SK-N-SH (cell line): ENCODE results near the gene EPHB2. TPM values are rescaled to one million over a fixed set of nuclear protein-coding genes. Genes with fewer than 3 reads are reported as not detected.

Experiments
- CTCF ChIA-PET: fragments of 300-600, 350-600 bp; formaldehyde crosslinking; extraction: SDS; loops from one replicate; lab custom pipeline; 2021; lab: Yijun Ruan, JAX
- POLR2A ChIA-PET: fragments of 350-600 bp; sonication (Branson Sonifier 250); formaldehyde crosslinking; extraction: SDS; loops from one replicate; lab custom pipeline; 2020; ENCODE audit warnings: antibody characterized with exemption, inconsistent platforms; lab: Yijun Ruan, JAX
- DNase-seq: peaks from one replicate; pipeline ENCODE4 v3.0.0; 2012
- H2AFZ ChIP-seq: fragments of 200-600 bp; sonication (generic); 2 replicates; pipeline ENCODE4 v1.8.1; 2016; ENCODE audit warnings: antibody characterized with exemption, mild to moderate bottlenecking, low read depth
- H3F3A ChIP-seq: fragments of 200-600 bp; sonication (generic); replicated peaks from 2 replicates; pipeline ENCODE3; 2016; ENCODE audit warnings: antibody characterized with exemption, mild to moderate bottlenecking; ENCODE audit not compliant: insufficient read depth
- H3K27ac ChIP-seq, 2 experiments: fragments of 200-500 bp in 1 of 2; fragments of 200-600 bp in 1 of 2; sonication (Bioruptor generic) in 1 of 2; sonication (generic), shearing (Covaris generic) in 1 of 2; 2 replicates each; pipeline versions ENCODE4 v1.5.1 to v1.6.1; 2014 to 2016; ENCODE audit warnings: low read depth in 2 of 2, inconsistent platforms in 1 of 2, low read length in 1 of 2, mild to moderate bottlenecking in 1 of 2, mixed read lengths in 1 of 2
- H3K27me3 ChIP-seq: fragments of 200-600 bp; sonication (generic), shearing (Covaris generic); 2 replicates; pipeline ENCODE4 v1.6.1; 2016; ENCODE audit warnings: mixed run types; ENCODE audit not compliant: insufficient read depth
- H3K36me3 ChIP-seq, 2 experiments: fragments of 200-500 bp in 1 of 2; fragments of 200-600 bp in 1 of 2; sonication (Bioruptor generic) in 1 of 2; sonication (generic) in 1 of 2; replicated peaks in 1 of 2; 2 replicates each; pipeline versions ENCODE3 to v1.5.1; 2014 to 2016; ENCODE audit warnings: low read length in 1 of 2, mild to moderate bottlenecking in 1 of 2; ENCODE audit not compliant: insufficient read depth in 2 of 2, control insufficient read depth in 1 of 2
- H3K4me1 ChIP-seq, 2 experiments: fragments of 200-500 bp in 1 of 2; fragments of 200-600 bp in 1 of 2; sonication (Bioruptor generic) in 1 of 2; sonication (generic), shearing (Covaris generic) in 1 of 2; 2 replicates each; pipeline versions ENCODE4 v1.5.1 to v1.6.1; 2014 to 2016; ENCODE audit warnings: low read depth in 1 of 2, low read length in 1 of 2, mixed run types in 1 of 2; ENCODE audit not compliant: insufficient read depth in 2 of 2, control insufficient read depth in 1 of 2
- H3K4me2 ChIP-seq: fragments of 200-600 bp; sonication (generic), shearing (Covaris generic); 2 replicates; pipeline ENCODE4 v1.6.1; 2017; ENCODE audit warnings: mixed run types
- H3K4me3 ChIP-seq, 2 experiments: fragments of 200-500 bp in 1 of 2; fragments of 200-600 bp in 1 of 2; sonication (Bioruptor generic) in 1 of 2; sonication (generic), shearing (Covaris generic) in 1 of 2; 2 replicates each; pipeline versions ENCODE4 v1.5.1 to v1.8.1; 2014 to 2016; ENCODE audit warnings: low read depth in 2 of 2, inconsistent platforms in 1 of 2, low read length in 1 of 2, mild to moderate bottlenecking in 1 of 2, mixed read lengths in 1 of 2, moderate library complexity in 1 of 2
- H3K79me2 ChIP-seq: fragments of 200-600 bp; sonication (generic); 2 replicates; pipeline ENCODE4 v1.8.1; 2017; ENCODE audit warnings: mild to moderate bottlenecking; ENCODE audit not compliant: insufficient read depth
- H3K9ac ChIP-seq: fragments of 200-600 bp; sonication (generic); 2 replicates; pipeline ENCODE4 v1.6.1; 2017; ENCODE audit warnings: mixed run types
- H3K9me2 ChIP-seq: fragments of 200-600 bp; sonication (generic); 2 replicates; pipeline ENCODE4 v1.6.1; 2017; ENCODE audit warnings: mixed run types
- H3K9me3 ChIP-seq: fragments of 200-600 bp; sonication (generic); 2 replicates; pipeline ENCODE4 v1.6.1; 2017; ENCODE audit warnings: mixed run types, mild to moderate bottlenecking, moderate library complexity
- H4K20me1 ChIP-seq: fragments of 200-600 bp; sonication (generic); 2 replicates; pipeline ENCODE4 v1.6.1; 2017; ENCODE audit warnings: mild to moderate bottlenecking, mixed run types; ENCODE audit not compliant: insufficient read depth
- CHD2 ChIP-seq: fragments of 150-350 bp; IDR thresholded peaks from 2 replicates; pipeline ENCODE4 v1.6.1; 2018; ENCODE audit warnings: low read length; ENCODE audit not compliant: partially characterized antibody
- EP300 ChIP-seq, 2 experiments: IDR thresholded peaks; 2 replicates each; pipeline versions ENCODE4 v1.4.0 to v1.6.1; 2012; ENCODE audit warnings: borderline replicate concordance in 1 of 2, low read depth in 1 of 2, low read length in 1 of 2
- GABPA ChIP-seq: IDR thresholded peaks from 2 replicates; pipeline ENCODE4 v1.4.0; 2012; ENCODE audit warnings: low read depth, mild to moderate bottlenecking
- JUND ChIP-seq: IDR thresholded peaks from 2 replicates; pipeline ENCODE4 v1.4.0; 2012
- MEF2A ChIP-seq: IDR thresholded peaks from 2 replicates; pipeline ENCODE4 v1.4.0; 2012; ENCODE audit warnings: low read depth, borderline replicate concordance
- MXI1 ChIP-seq: IDR thresholded peaks from 2 replicates; pipeline ENCODE4 v1.6.1; 2012; ENCODE audit warnings: mild to moderate bottlenecking, low read depth, low read length, improper control_type of control experiment
- NFIC ChIP-seq: IDR thresholded peaks from 2 replicates; pipeline ENCODE4 v1.4.0; 2012; ENCODE audit warnings: borderline replicate concordance
- NRF1 ChIP-seq: IDR thresholded peaks from 2 replicates; pipeline ENCODE4 v1.6.1; 2012; ENCODE audit warnings: low read depth, mild to moderate bottlenecking, low read length
- POLR2AphosphoS5 ChIP-seq: IDR thresholded peaks from 2 replicates; pipeline ENCODE4 v1.6.1; 2012; ENCODE audit warnings: low read depth, low read length
- RCOR1 ChIP-seq: fragments of 150-350 bp; IDR thresholded peaks from 2 replicates; pipeline ENCODE4 v1.6.1; 2017; ENCODE audit warnings: antibody characterized with exemption, low read length
- RFX5 ChIP-seq: IDR thresholded peaks from 2 replicates; pipeline ENCODE4 v1.6.1; 2012; ENCODE audit warnings: mild to moderate bottlenecking, improper control_type of control experiment, low read length
- RXRA ChIP-seq: IDR thresholded peaks from 2 replicates; pipeline ENCODE4 v1.4.0; 2012; ENCODE audit warnings: low read depth, mild to moderate bottlenecking, borderline replicate concordance
- SIN3A ChIP-seq: IDR thresholded peaks from 2 replicates; pipeline ENCODE4 v1.6.1; 2012; ENCODE audit warnings: low read depth, mild to moderate bottlenecking, low read length, moderate library complexity, borderline replicate concordance
- SMC3 ChIP-seq: IDR thresholded peaks from 2 replicates; pipeline ENCODE4 v1.6.1; 2012; ENCODE audit warnings: low read depth, low read length, improper control_type of control experiment
- TEAD4 ChIP-seq: IDR thresholded peaks from 2 replicates; pipeline ENCODE4 v1.4.0; 2012; ENCODE audit warnings: mild to moderate bottlenecking, borderline replicate concordance; ENCODE audit not compliant: insufficient read depth
- WGBS: methylation state at CpG from one replicate; pipeline ENCODE4 v1.1.6; 2017; ENCODE audit warnings: low lambda C conversion rate; 5-methylcytosine and 5-hydroxymethylcytosine counted together
- polyA plus RNA-seq, 3 experiments: library from polyadenylated mRNA; depleted of rRNA; stranded (reverse); fragments of >200 nt; gene quantifications; 2 replicates each; pipeline ENCODE4 v1.2.3, GENCODE V29; 2012

Gene EPHB2
- polyA plus RNA-seq, 1 of the 3 experiments (the other 2 are of a cell fraction), result 25.2 TPM

DNA sequence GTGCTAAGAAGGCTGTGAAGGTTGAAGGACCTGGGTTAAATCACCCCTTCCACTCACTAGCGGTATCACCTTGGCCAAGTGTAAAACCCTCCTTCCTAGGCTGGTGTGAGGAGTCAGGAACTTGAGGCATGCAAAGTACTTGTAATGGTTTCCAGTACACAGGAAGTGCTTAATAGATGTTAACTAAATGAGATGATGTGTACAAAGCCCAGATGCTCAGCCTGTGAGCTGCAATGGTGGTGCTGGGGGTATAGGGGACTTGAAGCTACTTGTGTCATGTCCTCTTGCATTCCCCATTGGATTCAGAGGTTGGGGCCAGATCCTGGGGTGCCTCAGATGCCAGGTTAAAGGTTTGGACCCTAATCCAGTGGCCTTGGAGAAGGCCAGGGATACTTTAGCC lies 75.5 kb downstream of the EPHB2 start:
- no peak for DNase-seq
- H3K79me2 ChIP-seq, result no peaks in the 10 kb centered on the region; the same call in 1 of the 2 replicates
- 89% methylated on average over 1 of the region's 1 CpG for WGBS
- H3K4me1 ChIP-seq, result peaks cover 0 to 39% of the 10 kb centered on the region in 2 experiments; a peak in 2 of 4 replicates
- no peaks in the 10 kb centered on the region for H3K27me3 ChIP-seq
- no peak overlapping the region for H3K27ac ChIP-seq
- no peak overlapping the region for H3K9ac ChIP-seq
- CTCF ChIA-PET, result interaction anchor here (0.7 to 1.6 kb wide), 3 partner anchors 76 to 258 kb away, joined by 3 to 5 read pairs (median 3); no protein-coding TSS in a partner anchor
- H4K20me1 ChIP-seq, result peaks cover 17% of the 10 kb centered on the region; the same call in 1 of the 2 replicates
- H3K9me3 ChIP-seq, result no peaks in the 10 kb centered on the region
- H3K36me3 ChIP-seq, result peaks cover 9 to 11% of the 10 kb centered on the region in 2 experiments
- H3K9me2 ChIP-seq, result no peaks in the 10 kb centered on the region
- no peak overlapping the region for H2AFZ ChIP-seq
- peaks cover 4% of the 10 kb centered on the region for H3F3A ChIP-seq
- H3K4me2 ChIP-seq, result no peak overlapping the region
- TF ChIP-seq RXRA (no peak), NFIC (no peak), RFX5 (no peak), MEF2A (no peak), POLR2AphosphoS5 (no peak), SMC3 (no peak), JUND (no peak), SIN3A (no peak), NRF1 (no peak), MXI1 (no peak), EP300 (IDR thresholded peaks at IDR 0.05; ENCODE audit: borderline replicate concordance in 1 of 2, low read depth in 1 of 2, low read length in 1 of 2) (no peak)
- TF ChIP-seq, all 33 proteins: peak for 0
- POLR2A ChIA-PET, result no interaction called here
- H3K4me3 ChIP-seq, result no peak overlapping the region

- H3K9me2 ChIP-seq, result no peaks in the 10 kb centered on the region
- H3K79me2 ChIP-seq, result no peaks in the 10 kb centered on the region; the same call in 1 of the 2 replicates
- ChIA-PET POLR2A (no interaction called here), CTCF (interaction anchor here (0.7 to 1.8 kb wide), 3 partner anchors 75 to 259 kb away, joined by 3 to 10 read pairs (median 5); no protein-coding TSS in a partner anchor)
- H3K4me3 ChIP-seq, result no peak overlapping the region
- H3K27me3 ChIP-seq, result no peaks in the 10 kb centered on the region
- H3K9me3 ChIP-seq, result no peaks in the 10 kb centered on the region
- no peak overlapping the region for H3K27ac ChIP-seq
- H3F3A ChIP-seq, result peaks cover 4% of the 10 kb centered on the region
- H3K9ac ChIP-seq, result no peak overlapping the region
- WGBS, result 94% methylated on average over 4 of the region's 4 CpGs
- H3K4me2 ChIP-seq, result no peak overlapping the region
- no peak for DNase-seq
- TF ChIP-seq CHD2, result no peak
- TF ChIP-seq MEF2A, result no peak
- TF ChIP-seq RCOR1, result no peak
- TF ChIP-seq TEAD4, result no peak
- no peak for TF ChIP-seq GABPA
- peaks cover 17% of the 10 kb centered on the region; the same call in 1 of the 2 replicates for H4K20me1 ChIP-seq
- peaks cover 9 to 14% of the 10 kb centered on the region in 2 experiments for H3K36me3 ChIP-seq
- peaks cover 0 to 41% of the 10 kb centered on the region in 2 experiments; a peak in 2 of 4 replicates for H3K4me1 ChIP-seq
- no peak overlapping the region for H2AFZ ChIP-seq
Observed at GRCh38 chr1:22786719-22787489, 76.3 kb downstream of the EPHB2 start.
